Vagina (tissue), 2 donors: ENCODE data around the gene EHBP1.

ENCODE experiments used
- POLR2A ChIP-seq, 2 donors: fragments of 450-650 bp; IDR thresholded peaks; one replicate each; pipeline ENCODE4 v1.6.1; 2017; ENCODE audit warnings: antibody characterized with exemption in 2 of 2, mild to moderate bottlenecking in 2 of 2, moderate library complexity in 2 of 2
- POLR2AphosphoS5 ChIP-seq, 2 donors: sonication (generic); formaldehyde crosslinking; IDR thresholded peaks; one replicate each; pipeline ENCODE4 v1.9.0; 2017; ENCODE audit warnings: antibody characterized with exemption in 2 of 2, mild to moderate bottlenecking in 2 of 2, low read depth in 1 of 2; ENCODE audit not compliant: insufficient read depth in 1 of 2
- TF ChIP-seq, protein P1 (sequence below), 3 experiments: fragments of 450-650 bp in 2 of 3; fragments of 200-600 bp in 1 of 3; sonication (generic) in 1 of 3; IDR thresholded peaks; one replicate each; pipeline ENCODE4 v1.5.1; 2017 to 2019; ENCODE audit warnings: antibody characterized with exemption in 3 of 3, mild to moderate bottlenecking in 2 of 3, moderate library complexity in 2 of 3

DNA sequence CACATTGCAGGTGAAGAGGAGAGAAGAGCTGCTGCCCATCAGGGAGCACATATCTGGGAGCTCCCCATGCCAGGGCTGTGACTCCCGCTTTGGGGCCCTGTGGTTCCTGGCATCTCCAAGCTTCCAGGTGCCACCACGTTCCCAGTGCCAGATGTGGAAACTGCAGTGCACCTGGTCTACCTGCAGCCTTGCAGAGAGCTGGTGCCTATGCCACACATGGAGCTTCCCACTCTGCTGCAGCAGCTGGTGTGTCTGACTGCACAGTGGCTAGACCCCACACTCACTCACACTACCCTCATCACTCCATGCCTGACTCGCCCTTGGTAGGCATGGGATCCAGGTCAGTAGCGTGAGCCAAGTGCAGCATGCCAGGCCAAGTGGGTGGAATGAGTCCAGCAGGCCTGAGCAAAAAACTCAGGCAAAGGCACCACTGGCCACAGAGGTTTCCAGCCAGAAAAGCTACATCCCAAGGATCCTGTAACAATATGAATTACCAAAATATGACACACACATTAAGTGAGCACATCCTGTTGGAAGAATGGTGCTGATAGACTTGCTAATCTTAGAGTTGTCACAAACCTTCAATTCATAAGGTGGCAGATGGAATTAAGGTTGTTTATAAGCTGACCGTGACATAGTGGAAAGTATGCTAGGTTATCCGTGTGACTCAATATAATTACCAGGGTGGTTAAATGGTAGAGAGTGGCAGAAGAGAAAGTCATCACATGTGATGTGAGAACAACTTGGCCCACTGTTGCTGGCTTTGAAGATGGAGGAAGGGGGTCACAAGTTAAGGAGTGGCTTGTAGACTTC is 150.9 kb downstream of the EHBP1 start:
- TF ChIP-seq, protein P1, sequence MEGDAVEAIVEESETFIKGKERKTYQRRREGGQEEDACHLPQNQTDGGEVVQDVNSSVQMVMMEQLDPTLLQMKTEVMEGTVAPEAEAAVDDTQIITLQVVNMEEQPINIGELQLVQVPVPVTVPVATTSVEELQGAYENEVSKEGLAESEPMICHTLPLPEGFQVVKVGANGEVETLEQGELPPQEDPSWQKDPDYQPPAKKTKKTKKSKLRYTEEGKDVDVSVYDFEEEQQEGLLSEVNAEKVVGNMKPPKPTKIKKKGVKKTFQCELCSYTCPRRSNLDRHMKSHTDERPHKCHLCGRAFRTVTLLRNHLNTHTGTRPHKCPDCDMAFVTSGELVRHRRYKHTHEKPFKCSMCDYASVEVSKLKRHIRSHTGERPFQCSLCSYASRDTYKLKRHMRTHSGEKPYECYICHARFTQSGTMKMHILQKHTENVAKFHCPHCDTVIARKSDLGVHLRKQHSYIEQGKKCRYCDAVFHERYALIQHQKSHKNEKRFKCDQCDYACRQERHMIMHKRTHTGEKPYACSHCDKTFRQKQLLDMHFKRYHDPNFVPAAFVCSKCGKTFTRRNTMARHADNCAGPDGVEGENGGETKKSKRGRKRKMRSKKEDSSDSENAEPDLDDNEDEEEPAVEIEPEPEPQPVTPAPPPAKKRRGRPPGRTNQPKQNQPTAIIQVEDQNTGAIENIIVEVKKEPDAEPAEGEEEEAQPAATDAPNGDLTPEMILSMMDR (IDR thresholded peaks at IDR 0.05), result no peak
- TF ChIP-seq POLR2A (IDR thresholded peaks at IDR 0.05) (no peak), POLR2AphosphoS5 (IDR thresholded peaks at IDR 0.05; ENCODE audit: insufficient read depth in 1 of 2, low read depth in 1 of 2) (no peak)
